GM23338 (cell line): ENCODE results near the gene GCG. TPM values are rescaled to one million over a fixed set of nuclear protein-coding genes. Genes with fewer than 3 reads are reported as not detected.

Experiments
- ATAC-seq: fragments of 200-7000 bp; cut with Tn5 transposase; 3 replicates; pipeline ENCODE4 v1.9.1; 2020
- DNase-seq: peaks from one replicate; pipeline ENCODE4 v3.0.0-alpha.2; 2015; ENCODE audit warnings: low spot score
- H2AFZ ChIP-seq: fragments of 200-600 bp; sonication (generic); 2 replicates; pipeline ENCODE4 v1.8.0; 2016; ENCODE audit warnings: antibody characterized with exemption, mild to moderate bottlenecking, moderate library complexity
- H3F3A ChIP-seq: fragments of 200-600 bp; sonication (generic); replicated peaks from 2 replicates; pipeline ENCODE4 v1.8.0; 2017; ENCODE audit warnings: antibody characterized with exemption, mixed run types, low read depth
- H3K27ac ChIP-seq: fragments of 200-600 bp; sonication (generic); 2 replicates; pipeline ENCODE4 v1.6.1; 2016; ENCODE audit warnings: low read depth
- H3K27me3 ChIP-seq: fragments of 200-600 bp; sonication (generic); 2 replicates; pipeline ENCODE4 v1.8.0; 2016; ENCODE audit warnings: mild to moderate bottlenecking, mixed run types, moderate library complexity; ENCODE audit not compliant: insufficient read depth
- H3K36me3 ChIP-seq: fragments of 200-600 bp; sonication (generic); 2 replicates; pipeline ENCODE4 v1.8.0; 2016; ENCODE audit warnings: mild to moderate bottlenecking; ENCODE audit not compliant: insufficient read depth
- H3K4me1 ChIP-seq: fragments of 200-600 bp; sonication (generic); 2 replicates; pipeline ENCODE4 v1.8.0; 2016; ENCODE audit warnings: mild to moderate bottlenecking, moderate library complexity; ENCODE audit not compliant: insufficient read depth
- H3K4me2 ChIP-seq: fragments of 200-600 bp; sonication (generic); 2 replicates; pipeline ENCODE4 v1.7.1; 2017; ENCODE audit warnings: mixed run types
- H3K4me3 ChIP-seq: fragments of 200-600 bp; sonication (generic); 2 replicates; pipeline ENCODE4 v1.6.1; 2016; ENCODE audit warnings: mixed run types
- H3K79me2 ChIP-seq: fragments of 200-600 bp; sonication (generic); replicated peaks from 2 replicates; pipeline ENCODE4 v1.8.0; 2017; ENCODE audit warnings: mild to moderate bottlenecking; ENCODE audit not compliant: insufficient read depth
- H3K9me2 ChIP-seq: fragments of 200-600 bp; sonication (generic); 2 replicates; pipeline ENCODE4 v1.8.0; 2017; ENCODE audit not compliant: insufficient read depth
- H4K20me1 ChIP-seq: fragments of 200-600 bp; sonication (generic); replicated peaks from 2 replicates; pipeline ENCODE4 v1.8.0; 2017; ENCODE audit warnings: mild to moderate bottlenecking; ENCODE audit not compliant: insufficient read depth
- H3K27ac Mint-ChIP-seq: 2 replicates; pipeline ENCODE4 v1.8.0; 2020; ENCODE audit warnings: inconsistent platforms, mild to moderate bottlenecking, moderate library complexity, mixed read lengths
- H3K27me3 Mint-ChIP-seq: 3 replicates; pipeline ENCODE4 v1.8.0; 2022; ENCODE audit warnings: low read depth, mild to moderate bottlenecking, moderate library complexity, mixed read lengths, inconsistent platforms; ENCODE audit not compliant: insufficient read depth, poor library complexity
- H3K36me3 Mint-ChIP-seq: 3 replicates; pipeline ENCODE4 v1.8.0; 2021; ENCODE audit warnings: low read depth, mild to moderate bottlenecking, inconsistent platforms, moderate library complexity, mixed read lengths
- H3K4me1 Mint-ChIP-seq: 3 replicates; pipeline ENCODE4 v1.8.0; 2020; ENCODE audit warnings: mild to moderate bottlenecking, inconsistent platforms, mixed read lengths
- H3K4me3 Mint-ChIP-seq: 3 replicates; pipeline ENCODE4 v1.8.0; 2021; ENCODE audit warnings: moderate library complexity, mild to moderate bottlenecking, inconsistent platforms, mixed read lengths
- H3K9me3 Mint-ChIP-seq: 3 replicates; pipeline ENCODE4 v1.8.0; 2020; ENCODE audit warnings: moderate library complexity, mild to moderate bottlenecking, inconsistent platforms, mixed read lengths
- CREB1 ChIP-seq: fragments of 250-450 bp; sonication (Bioruptor Pico); IDR thresholded peaks from 2 replicates; pipeline ENCODE4 v1.5.0; 2020; ENCODE audit warnings: low read depth, mild to moderate bottlenecking, moderate library complexity
- CTCF ChIP-seq, 2 experiments: fragments of 200-600 bp in 1 of 2; sonication (generic) in 1 of 2; conservative IDR thresholded peaks; 2 replicates each; pipeline versions ENCODE4 v1.5.1 to v1.6.1; 2016 to 2017; ENCODE audit warnings: antibody characterized with exemption in 2 of 2, low read depth in 2 of 2, mild to moderate bottlenecking in 2 of 2, moderate library complexity in 1 of 2
- EZH2 ChIP-seq: fragments of 200-600 bp; sonication (generic); IDR thresholded peaks from one replicate; pipeline ENCODE4 v1.8.0; 2017; ENCODE audit warnings: antibody characterized with exemption, mild to moderate bottlenecking, low read depth; ENCODE audit not compliant: unreplicated experiment
- JUNB ChIP-seq: IDR thresholded peaks from one replicate; pipeline ENCODE4 v1.6.1; 2016; ENCODE audit warnings: antibody characterized with exemption; ENCODE audit not compliant: unreplicated experiment
- NANOG ChIP-seq: IDR thresholded peaks from 2 replicates; pipeline ENCODE4 v1.6.1; 2016; ENCODE audit warnings: antibody characterized with exemption, borderline replicate concordance
- POLR2AphosphoS5 ChIP-seq: IDR thresholded peaks from 2 replicates; pipeline ENCODE4 v1.6.1; 2016; ENCODE audit warnings: antibody characterized with exemption, low read depth
- REST ChIP-seq: IDR thresholded peaks from one replicate; pipeline ENCODE4 v1.6.1; 2018; ENCODE audit warnings: antibody characterized with exemption; ENCODE audit not compliant: unreplicated experiment
- STAT1 ChIP-seq: IDR thresholded peaks from one replicate; pipeline ENCODE4 v1.6.1; 2016; ENCODE audit warnings: antibody characterized with exemption; ENCODE audit not compliant: unreplicated experiment
- ZNF114 ChIP-seq: fragments of 250-450 bp; sonication (Bioruptor Pico); IDR thresholded peaks from 2 replicates; pipeline ENCODE4 v1.5.0; 2020; ENCODE audit warnings: mild to moderate bottlenecking, moderate library complexity
- ZNF462 ChIP-seq: fragments of 250-450 bp; sonication (Bioruptor Pico); IDR thresholded peaks from 2 replicates; pipeline ENCODE4 v1.5.0; 2020; ENCODE audit warnings: mild to moderate bottlenecking, moderate library complexity
- polyA plus RNA-seq: library from polyadenylated mRNA; unstranded; fragments of >200 nt; fragmentation: Nextera tagmentation; extraction: Ambion mirVana; gene quantifications from 2 replicates; pipeline ENCODE4 v1.2.1, GENCODE V29; 2016
- total RNA-seq: library from RNA; depleted of rRNA; stranded (reverse); fragments of >200 nt; shearing (Covaris generic); gene quantifications from 2 replicates; pipeline ENCODE4 v1.2.3, GENCODE V29; 2014

The GCG gene
- total and polyA plus RNA-seq, 2 experiments from 2014 or later: not detected

GRCh38 chr2:162149940-162150339 lies 2.1 kb downstream of the GCG start:
- no peak overlapping the region for H3K27ac ChIP-seq
- TF ChIP-seq NANOG (peak; percentile 41; the same call in 1 of the 2 replicates), POLR2AphosphoS5 (no peak)

GRCh38 chr2:162149466-162149865 lies 2.6 kb downstream of the GCG start:
- Mint-ChIP-seq H3K36me3 (no peaks in the 10 kb centered on the region), H3K27me3 (no peaks in the 10 kb centered on the region), H3K27ac (no peak overlapping the region), H3K4me1 (peaks cover 8% of the 10 kb centered on the region; the same call in 2 of the 3 replicates), H3K4me3 (no peak overlapping the region), H3K9me3 (no peaks in the 10 kb centered on the region)
- Histone ChIP-seq H2AFZ (no peak overlapping the region), H3F3A (no peaks in the 10 kb centered on the region), H3K27me3 (no peaks in the 10 kb centered on the region), H3K79me2 (no peaks in the 10 kb centered on the region), H3K4me2 (0 out of 2 replicates have a peak overlapping the region, but pooled peaks have one; percentile 13), H3K36me3 (no peaks in the 10 kb centered on the region), H3K27ac (no peak overlapping the region), H3K4me1 (peaks cover 6% of the 10 kb centered on the region; the same call in 1 of the 2 replicates), H3K4me3 (no peak overlapping the region), H4K20me1 (no peaks in the 10 kb centered on the region), H3K9me2 (no peaks in the 10 kb centered on the region)
- DNase-seq (no peak), ATAC-seq (no peak)
- TF ChIP-seq STAT1: no peak
- TF ChIP-seq ZNF462: no peak
- no peak for TF ChIP-seq CTCF (conservative IDR thresholded peaks at IDR 0.05; ENCODE audit: low read depth in 2 of 2)
- no peak for TF ChIP-seq ZNF114 (CRISPR knock-in tag)
- no peak for TF ChIP-seq CREB1 (CRISPR knock-in tag)
- TF ChIP-seq EZH2: no peak
- TF ChIP-seq REST: no peak
- no peak for TF ChIP-seq NANOG
- no peak for TF ChIP-seq POLR2AphosphoS5
- TF ChIP-seq JUNB: no peak

More at GRCh38 chr2:162149940-162150339, 2.1 kb downstream of the GCG start:
- Mint-ChIP-seq H3K27me3 (no peaks in the 10 kb centered on the region), H3K4me3 (no peak overlapping the region), H3K4me1 (peaks cover 8% of the 10 kb centered on the region; the same call in 2 of the 3 replicates), H3K27ac (no peak overlapping the region), H3K9me3 (no peaks in the 10 kb centered on the region), H3K36me3 (no peaks in the 10 kb centered on the region)
- Histone ChIP-seq H4K20me1 (no peaks in the 10 kb centered on the region), H2AFZ (no peak overlapping the region), H3K36me3 (no peaks in the 10 kb centered on the region), H3K4me2 (0 out of 2 replicates have a peak overlapping the region, but pooled peaks have one; percentile 13), H3K9me2 (no peaks in the 10 kb centered on the region), H3K4me1 (peaks cover 6% of the 10 kb centered on the region; the same call in 1 of the 2 replicates), H3K79me2 (no peaks in the 10 kb centered on the region), H3K4me3 (no peak overlapping the region), H3F3A (no peaks in the 10 kb centered on the region), H3K27me3 (no peaks in the 10 kb centered on the region)
- ATAC-seq: peak; percentile 52; the same call in 2 of the 3 replicates
- DNase-seq: peak; percentile 68
